Kidney epithelial cell (primary cell): ENCODE data around the gene TMEM187. TPM values are rescaled to one million over a fixed set of nuclear protein-coding genes. Genes with fewer than 3 reads are reported as not detected.
A peak's percentile ranks its signal among the peaks of the same experiment; 100 is the strongest.

Experiments used
- DNase-seq: peaks from one replicate; pipeline ENCODE4 v3.0.0-alpha.2; 2010; ENCODE audit warnings: low read depth
- H3K27me3 ChIP-seq: 2 replicates; pipeline ENCODE4 v1.6.0; 2011; ENCODE audit warnings: low read length; ENCODE audit not compliant: control insufficient read depth, insufficient read depth
- H3K36me3 ChIP-seq: 2 replicates; pipeline ENCODE4 v1.5.1; 2011; ENCODE audit warnings: low read length; ENCODE audit not compliant: control insufficient read depth, insufficient read depth
- H3K4me3 ChIP-seq: 2 replicates; pipeline ENCODE4 v1.5.1; 2011; ENCODE audit warnings: low read depth, mild to moderate bottlenecking, control low read depth, low read length
- CTCF ChIP-seq: IDR thresholded peaks from 2 replicates; pipeline ENCODE4 v1.5.1; 2011; ENCODE audit warnings: mild to moderate bottlenecking, moderate library complexity, low read length, control low read depth, inconsistent platforms; ENCODE audit not compliant: insufficient read depth, poor library complexity, severe bottlenecking
- total RNA-seq: library from RNA; depleted of rRNA; stranded (reverse); fragments of >200 nt; gene quantifications from 2 replicates; pipeline ENCODE4 v1.2.3, GENCODE V29; 2015

The TMEM187 gene
- total RNA-seq, 1 donor from 2014 or later: 6.7 TPM

DNA sequence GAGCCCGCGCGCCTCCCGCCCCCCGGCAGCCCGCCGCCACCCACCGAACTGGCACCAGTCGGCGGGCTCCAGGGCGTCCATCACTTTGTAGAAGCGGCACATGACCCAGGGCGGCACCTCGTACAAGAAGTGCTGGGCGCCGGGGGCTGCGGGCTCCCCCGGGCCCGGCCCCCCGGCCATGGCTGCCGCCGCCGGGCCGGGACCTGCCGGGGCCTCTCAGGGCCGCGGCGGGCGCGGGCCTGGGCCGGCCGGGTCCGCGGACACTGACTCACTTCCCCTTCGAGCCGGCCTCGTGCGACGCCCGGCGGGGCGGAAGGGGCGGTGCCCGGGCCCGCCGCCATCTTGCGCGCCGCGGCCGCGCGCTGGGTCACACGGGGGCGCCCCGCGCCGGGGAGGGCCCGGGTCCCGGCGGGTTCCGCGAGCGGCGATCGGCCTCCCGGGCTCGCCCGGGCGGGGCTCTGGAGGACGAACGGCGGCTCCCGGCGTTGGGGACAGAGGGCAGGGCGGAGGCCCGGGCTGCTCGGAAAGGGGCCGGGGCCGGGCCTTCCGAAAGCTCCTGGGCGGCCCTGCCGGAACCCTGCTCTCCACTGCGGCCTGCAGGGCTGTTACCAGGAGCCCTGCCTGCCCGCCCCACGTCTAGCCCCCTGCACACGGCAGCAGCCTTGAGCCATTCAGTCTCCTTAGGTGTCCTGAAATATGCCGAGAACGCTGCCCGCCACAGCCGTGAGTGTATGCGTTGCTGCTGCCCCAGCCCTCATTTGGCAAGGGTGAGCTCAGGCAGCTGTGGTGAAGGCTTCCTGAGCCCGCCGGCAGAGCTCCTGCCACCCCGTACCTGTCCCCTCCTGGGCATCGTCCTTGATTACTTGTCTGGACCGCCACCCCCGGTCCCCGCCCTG, 47.3 kb downstream of the TMEM187 start, which contains the start of gene IRAK1:
IRAK1 (minus strand) TSS at position 270 of the 896 bp plus-strand sequence; CDS start at position 180, 90 bp downstream.
- no peak for DNase-seq
- no peaks in the 10 kb centered on the region for H3K27me3 ChIP-seq
- peak within 1 kb of the TSS; percentile 59 for H3K4me3 ChIP-seq
- TF ChIP-seq CTCF: no peak
- no peaks in the 10 kb centered on the region for H3K36me3 ChIP-seq

DNA sequence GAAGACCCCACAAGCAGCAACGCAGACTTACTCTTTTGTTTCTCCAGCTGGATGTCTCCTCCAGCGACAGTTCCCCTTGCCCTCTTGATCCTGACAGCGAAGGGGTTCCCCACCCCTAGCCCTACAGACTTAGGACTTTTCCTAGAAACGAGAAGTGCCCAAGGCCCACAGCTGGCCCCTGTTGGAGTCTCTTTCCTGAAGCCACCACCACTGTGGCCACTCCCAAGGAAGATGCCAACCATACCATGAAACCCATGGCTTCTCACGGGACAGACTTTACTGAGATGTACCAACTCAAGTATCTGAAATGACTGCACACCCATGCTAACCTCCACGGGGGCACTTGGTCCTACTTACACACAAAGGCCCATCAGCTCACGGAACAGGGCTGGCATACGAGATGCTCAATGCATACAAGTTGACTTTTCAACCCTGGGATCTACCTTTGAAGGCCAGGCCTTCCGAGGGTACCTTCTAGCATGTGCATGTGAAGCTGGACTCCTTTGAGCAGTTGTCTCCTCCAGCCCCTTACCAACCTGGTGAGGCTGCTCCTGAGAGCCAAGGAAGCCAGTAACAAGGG, 48.1 kb downstream of the TMEM187 start:
- TF ChIP-seq CTCF: no peak
- H3K4me3 ChIP-seq: peak overlapping the region; percentile 42
- DNase-seq: no peak
- H3K27me3 ChIP-seq: no peaks in the 10 kb centered on the region
- H3K36me3 ChIP-seq: no peaks in the 10 kb centered on the region

DNA sequence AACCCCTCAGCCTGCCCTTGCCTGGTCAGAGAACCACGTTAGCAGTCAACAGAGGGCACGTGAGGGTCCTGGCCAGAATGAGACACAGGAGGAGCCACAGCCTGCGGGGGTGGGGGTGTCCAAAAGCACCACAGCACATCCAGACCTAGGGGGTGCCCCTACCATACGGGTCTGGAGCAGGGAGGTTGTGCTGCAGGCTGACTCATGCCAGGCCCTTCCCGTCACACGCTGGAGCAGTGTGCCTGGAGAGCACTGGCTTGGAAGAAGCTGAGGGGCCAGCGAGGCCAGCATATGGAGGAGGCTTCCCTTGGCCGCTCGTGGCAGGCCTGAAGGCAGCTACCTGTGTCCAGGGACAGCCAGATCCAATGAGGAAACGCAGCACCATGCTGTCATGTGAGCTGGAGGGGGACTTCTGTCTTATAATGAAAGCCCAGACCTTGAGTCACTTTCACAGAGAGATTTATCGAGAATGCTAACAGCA, 48.6 kb downstream of the TMEM187 start:
- DNase-seq: peak; percentile 31
- Histone ChIP-seq H3K27me3 (no peaks in the 10 kb centered on the region), H3K4me3 (no peak overlapping the region), H3K36me3 (no peaks in the 10 kb centered on the region)
- no peak for TF ChIP-seq CTCF

DNA sequence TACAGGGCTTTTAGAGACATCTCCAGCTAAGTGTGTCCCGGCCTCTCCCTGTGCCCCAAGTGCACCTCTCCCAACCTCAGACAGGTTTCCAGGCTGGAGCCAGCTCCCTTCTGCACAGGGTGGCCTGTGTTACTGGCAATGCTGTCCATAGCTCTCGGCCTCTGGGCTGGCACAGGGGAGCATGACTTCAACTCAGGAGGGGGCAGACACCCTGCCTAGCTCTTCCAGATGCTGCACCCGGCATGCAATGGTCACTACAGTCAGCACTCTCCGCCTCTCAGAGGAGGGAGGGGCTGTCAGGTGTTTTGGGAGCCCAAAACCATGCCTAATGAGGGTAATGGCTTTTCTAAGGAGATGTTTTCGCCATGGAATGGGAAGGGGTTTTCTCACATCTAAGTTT, 49.6 kb downstream of the TMEM187 start:
- H3K27me3 ChIP-seq: no peaks in the 10 kb centered on the region
- H3K4me3 ChIP-seq: no peak overlapping the region
- H3K36me3 ChIP-seq: no peaks in the 10 kb centered on the region
- no peak for DNase-seq
- no peak for TF ChIP-seq CTCF

DNA sequence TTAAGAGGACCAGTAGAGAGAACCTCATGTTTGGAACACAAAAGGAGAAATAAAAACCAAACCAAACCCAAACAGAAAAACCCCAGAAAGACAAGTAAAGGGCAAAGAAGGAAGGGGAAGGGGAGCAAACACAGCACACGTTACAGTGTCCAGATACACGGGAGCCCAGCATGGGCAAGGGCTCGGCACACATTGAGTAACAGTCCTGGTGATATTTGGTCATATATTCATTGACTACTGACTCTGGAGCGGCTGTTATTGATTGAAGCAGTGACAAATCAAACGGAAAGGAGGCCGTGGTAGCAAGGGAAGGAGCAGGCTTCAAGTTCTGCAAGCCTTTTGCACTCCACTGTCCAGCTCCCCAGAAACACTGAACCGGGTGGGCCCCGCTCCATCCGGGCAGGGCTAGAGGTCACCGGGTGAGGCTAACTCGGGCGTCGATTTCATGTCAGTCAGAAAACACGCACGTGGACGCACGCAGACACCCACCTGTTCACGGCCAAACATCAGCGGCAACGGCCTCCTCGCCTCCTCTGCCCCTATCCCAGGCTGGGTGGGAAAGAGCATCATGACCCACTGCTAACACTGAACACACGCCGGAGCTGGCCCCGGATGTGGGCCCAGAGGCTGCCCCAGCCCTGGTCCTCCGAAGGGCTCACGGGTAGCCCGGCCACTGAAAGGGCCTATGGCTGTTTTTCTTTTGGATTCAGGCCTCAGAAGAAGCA, 50.9 kb downstream of the TMEM187 start:
- no peaks in the 10 kb centered on the region for H3K27me3 ChIP-seq
- no peak for TF ChIP-seq CTCF
- no peak for DNase-seq
- no peak overlapping the region for H3K4me3 ChIP-seq
- no peaks in the 10 kb centered on the region for H3K36me3 ChIP-seq
